T-cell (primary cell): ENCODE measurements around the gene MAP4K4. TPM values are rescaled to one million over a fixed set of nuclear protein-coding genes. Genes with fewer than 3 reads are reported as not detected.
"Not testable (repeated sequence)": the region's sequence is repeated elsewhere in the genome, so short reads cannot be mapped to it uniquely, and the experiment has no call there.

Experiments
- ATAC-seq, 4 experiments: fragments of 200-7000 bp in 3 of 4; fragments of 150-1000 bp in 1 of 4; cut with Tn5 transposase; replicated peaks in 1 of 4; 1 replicate in 3 of 4; 2 replicates in 1 of 4; pipeline ENCODE4 v1.10.0; 2021; ENCODE audit warnings: moderate library complexity in 3 of 4, mild to moderate bottlenecking in 2 of 4, moderate number of reproducible peaks in 1 of 4
- CTCF ChIA-PET, 2 donors: fragments of 300-600 bp; sonication (Branson Sonifier 250); formaldehyde crosslinking; loops; one replicate each; lab custom pipeline; 2022; ENCODE audit warnings: antibody characterized with exemption in 2 of 2; lab: Charles Lee
- POLR2A ChIA-PET, 2 donors: fragments of 300-600 bp; sonication (Branson Sonifier 250); formaldehyde crosslinking; loops; one replicate each; lab custom pipeline; 2022; ENCODE audit warnings: antibody characterized with exemption in 2 of 2; lab: Charles Lee
- DNase-seq, 35 experiments: peaks; one replicate each; pipeline versions ENCODE4 v3.0.0 to v3.0.0-alpha.2; 2013 to 2023
- H3K27ac ChIP-seq: one replicate; pipeline ENCODE4 v1.5.1; 2013; ENCODE audit warnings: low read length
- H3K27me3 ChIP-seq, 2 experiments: replicated peaks in 1 of 2; 1 replicate in 1 of 2; 2 replicates in 1 of 2; pipeline versions ENCODE4 v1.6.1 to v1.7.0; 2013; ENCODE audit warnings: low read length in 1 of 2, mixed read lengths in 1 of 2; ENCODE audit not compliant: control insufficient read depth in 2 of 2, insufficient read depth in 2 of 2; ENCODE audit errors: extremely low read depth in 1 of 2
- H3K36me3 ChIP-seq, 2 donors: 1 replicate in 1 of 2; 2 replicates in 1 of 2; pipeline versions ENCODE4 v1.6.1 to v1.7.0; 2013; ENCODE audit warnings: low read length in 1 of 2; ENCODE audit not compliant: control insufficient read depth in 2 of 2, insufficient read depth in 1 of 2; ENCODE audit errors: extremely low read depth in 1 of 2
- H3K4me1 ChIP-seq, 2 experiments: 1 replicate in 1 of 2; 2 replicates in 1 of 2; pipeline versions ENCODE4 v1.6.1 to v1.7.0; 2013; ENCODE audit warnings: low read length in 2 of 2, mixed read lengths in 1 of 2; ENCODE audit not compliant: insufficient read depth in 2 of 2, control insufficient read depth in 1 of 2; ENCODE audit errors: extremely low read depth in 1 of 2
- H3K4me3 ChIP-seq, 2 donors: 1 replicate in 1 of 2; 2 replicates in 1 of 2; pipeline versions ENCODE4 v1.5.1 to v1.7.0; 2013; ENCODE audit warnings: mild to moderate bottlenecking in 2 of 2, low read length in 1 of 2, moderate library complexity in 1 of 2; ENCODE audit not compliant: control insufficient read depth in 1 of 2; ENCODE audit errors: extremely low read depth in 1 of 2
- H3K9me3 ChIP-seq: 2 replicates; pipeline ENCODE4 v1.7.0; 2013
- H3K27ac Mint-ChIP-seq, 2 donors: one replicate each; pipeline ENCODE4 v1.8.0; 2020 to 2021; ENCODE audit warnings: mild to moderate bottlenecking in 2 of 2, mixed read lengths in 2 of 2
- H3K27me3 Mint-ChIP-seq, 2 donors: one replicate each; pipeline ENCODE4 v1.8.0; 2021 to 2022; ENCODE audit warnings: mixed read lengths in 2 of 2
- H3K36me3 Mint-ChIP-seq: one replicate; pipeline ENCODE4 v1.8.0; 2021; ENCODE audit warnings: mixed read lengths
- H3K4me1 Mint-ChIP-seq, 3 donors: one replicate each; pipeline ENCODE4 v1.8.0; 2020 to 2022; ENCODE audit warnings: mixed read lengths in 3 of 3, mild to moderate bottlenecking in 1 of 3
- H3K4me3 Mint-ChIP-seq, 3 donors: one replicate each; pipeline ENCODE4 v1.8.0; 2020 to 2022; ENCODE audit warnings: mild to moderate bottlenecking in 3 of 3, mixed read lengths in 3 of 3, moderate library complexity in 3 of 3
- H3K9me3 Mint-ChIP-seq, 3 donors: one replicate each; pipeline ENCODE4 v1.8.0; 2020 to 2022; ENCODE audit warnings: mixed read lengths in 3 of 3
- WGBS: methylation state at CpG from one replicate; pipeline ENCODE4 v1.1.5; 2013; ENCODE audit warnings: missing lambda C conversion rate; ENCODE audit not compliant: insufficient coverage; 5-methylcytosine and 5-hydroxymethylcytosine counted together
- total RNA-seq, 35 experiments: library from RNA in 6 of 35; stranded (reverse) in 6 of 35; fragments of 120-200 nt in 1 of 35; gene quantifications; one replicate each; pipeline versions ENCODE4 v1.2.1 to v1.2.4 and lab custom pipeline; 2013 to 2026

The MAP4K4 gene
- total RNA-seq, 5 donors from 2014 or later (not counting 1 experiment from before 2014, with no cell fraction given) = 84.2 to 148 (median 93.2) TPM

- ATAC-seq = no peak
- H3K4me1 ChIP-seq = no peaks in the 10 kb centered on the region
- Mint-ChIP-seq H3K36me3 (peaks cover 13% of the 10 kb centered on the region), H3K4me3 (no peak overlapping the region), H3K4me1 (no peaks in the 10 kb centered on the region), H3K27me3 (peaks cover 8 to 15% of the 10 kb centered on the region in 2 donors), H3K27ac (no peak overlapping the region), H3K9me3 (peaks cover 6 to 18% (median 9%) of the 10 kb centered on the region in 3 donors)
- no peaks in the 10 kb centered on the region for H3K9me3 ChIP-seq
- ChIA-PET CTCF (interaction anchor here in 1 of 2 donors (0.7 kb wide), 1 partner anchor 89 kb away, joined by 3 read pairs; no protein-coding TSS in a partner anchor), POLR2A (no interaction called here)
- no peak for DNase-seq
- no peak overlapping the region for H3K27ac ChIP-seq
- H3K36me3 ChIP-seq = no peaks in the 10 kb centered on the region
- H3K27me3 ChIP-seq = peaks cover 0 to 12% of the 10 kb centered on the region in 2 experiments
- no peak overlapping the region for H3K4me3 ChIP-seq
- 50% methylated on average over 1 of the region's 3 CpGs for WGBS
Measured at GRCh38 chr2:101931402-101931801, 233.9 kb downstream of the MAP4K4 start.

- DNase-seq, CTCF ChIA-PET, H3K4me3 Mint-ChIP-seq, H3K4me3 ChIP-seq, H3K4me1 Mint-ChIP-seq, H3K36me3 ChIP-seq, ATAC-seq, H3K4me1 ChIP-seq, H3K27me3 ChIP-seq, POLR2A ChIA-PET, H3K27ac ChIP-seq, H3K36me3 Mint-ChIP-seq, H3K27ac Mint-ChIP-seq, H3K9me3 ChIP-seq: not testable (repeated sequence)
- WGBS = 89% methylated on average over 3 of the region's 4 CpGs
- peaks cover 3 to 18% (median 16%) of the 10 kb centered on the region in 3 donors for H3K9me3 Mint-ChIP-seq
- H3K27me3 Mint-ChIP-seq = peaks cover 22 to 23% of the 10 kb centered on the region in 2 donors
Measured at GRCh38 chr2:101935764-101936163, 238.3 kb downstream of the MAP4K4 start.

GRCh38 chr2:101942851-101943250, 245.3 kb downstream of the MAP4K4 start:
- H3K4me1 Mint-ChIP-seq = no peaks in the 10 kb centered on the region

More at GRCh38 chr2:101942851-101943250, 245.3 kb downstream of the MAP4K4 start:
- Histone ChIP-seq H3K4me1 (no peaks in the 10 kb centered on the region), H3K27me3 (peaks cover 0 to 3% of the 10 kb centered on the region in 2 experiments), H3K36me3 (no peaks in the 10 kb centered on the region), H3K27ac (no peak overlapping the region), H3K4me3 (no peak overlapping the region), H3K9me3 (no peaks in the 10 kb centered on the region)
- Mint-ChIP-seq H3K27me3 (peaks cover 10 to 11% of the 10 kb centered on the region in 2 donors), H3K27ac (no peak overlapping the region), H3K4me3 (no peak overlapping the region), H3K9me3 (peaks cover 4 to 9% (median 9%) of the 10 kb centered on the region in 3 donors), H3K36me3 (no peaks in the 10 kb centered on the region)
- ChIA-PET POLR2A (no interaction called here), CTCF (interaction anchor here in 1 of 2 donors (0.7 kb wide), 1 partner anchor 59 kb away, joined by 3 read pairs; no protein-coding TSS in a partner anchor)
- ATAC-seq (no peak), DNase-seq (no peak)
- 70% methylated on average over 1 of the region's 3 CpGs for WGBS

Other genes starting within 250 kb of the MAP4K4 start
- 1 to 10 TPM in 1 of 5 donors, under 1 TPM in 4; 0.23 to 1.0 (median 0.59) TPM for gene RFX8, start 222.6 kb upstream of the MAP4K4 start, total RNA-seq